Neutrophil (primary cell): ENCODE measurements around the gene RARG.

Source experiments
- H3K27ac ChIP-seq: fragments of 200-600 bp; sonication (generic); 2 replicates; pipeline ENCODE4 v1.5.1; 2016; ENCODE audit warnings: mild to moderate bottlenecking, moderate library complexity
- H3K27me3 ChIP-seq: fragments of 200-600 bp; sonication (generic); 2 replicates; pipeline ENCODE4 v1.6.0; 2016; ENCODE audit warnings: mild to moderate bottlenecking
- H3K36me3 ChIP-seq: fragments of 200-600 bp; sonication (generic); 2 replicates; pipeline ENCODE4 v1.5.1; 2017
- H3K4me1 ChIP-seq, 2 experiments: fragments of 200-600 bp in 1 of 2; sonication (generic) in 1 of 2; 1 replicate in 1 of 2; 2 replicates in 1 of 2; pipeline versions ENCODE4 v1.5.1 to v1.6.1; 2013 to 2016; ENCODE audit warnings: low read depth in 1 of 2, low read length in 1 of 2, mild to moderate bottlenecking in 1 of 2, moderate library complexity in 1 of 2; ENCODE audit not compliant: control insufficient read depth in 1 of 2, insufficient read depth in 1 of 2
- H3K4me3 ChIP-seq, 2 experiments: fragments of 200-600 bp in 1 of 2; sonication (generic) in 1 of 2; 1 replicate in 1 of 2; 2 replicates in 1 of 2; pipeline ENCODE4 v1.5.1; 2013 to 2016; ENCODE audit warnings: low read depth in 1 of 2, low read length in 1 of 2, mild to moderate bottlenecking in 1 of 2, moderate library complexity in 1 of 2
- H3K9me3 ChIP-seq: fragments of 200-600 bp; sonication (generic); 2 replicates; pipeline ENCODE4 v1.5.1; 2016
- CTCF ChIP-seq: fragments of 200-600 bp; sonication (generic); IDR thresholded peaks from 2 replicates; pipeline ENCODE4 v1.5.1; 2016; ENCODE audit warnings: antibody characterized with exemption

RARG gene

GRCh38 chr12:53200458-53201176, 31.4 kb downstream of the RARG start:
- no peaks in the 10 kb centered on the region for H3K36me3 ChIP-seq
- H3K4me3 ChIP-seq = no peak overlapping the region
- no peak overlapping the region for H3K27ac ChIP-seq
- H3K9me3 ChIP-seq = no peaks in the 10 kb centered on the region
- no peak for TF ChIP-seq CTCF
- peaks cover 43% of the 10 kb centered on the region for H3K27me3 ChIP-seq
- peaks cover 4 to 8% of the 10 kb centered on the region in 2 experiments for H3K4me1 ChIP-seq

- H3K9me3 ChIP-seq = no peaks in the 10 kb centered on the region
- no peak overlapping the region for H3K27ac ChIP-seq
- H3K4me1 ChIP-seq = peaks cover 4 to 8% of the 10 kb centered on the region in 2 experiments
- no peak for TF ChIP-seq CTCF
- H3K27me3 ChIP-seq = peaks cover 46% of the 10 kb centered on the region
- H3K4me3 ChIP-seq = no peak overlapping the region
- H3K36me3 ChIP-seq = no peaks in the 10 kb centered on the region
Measured at GRCh38 chr12:53200107-53200457, 31.9 kb downstream of the RARG start.

- Histone ChIP-seq H3K4me1 (peaks cover 4 to 8% of the 10 kb centered on the region in 2 experiments), H3K27ac (no peak overlapping the region)
- TF ChIP-seq CTCF = no peak
Measured at GRCh38 chr12:53199700-53200099, 32.3 kb downstream of the RARG start.

DNA sequence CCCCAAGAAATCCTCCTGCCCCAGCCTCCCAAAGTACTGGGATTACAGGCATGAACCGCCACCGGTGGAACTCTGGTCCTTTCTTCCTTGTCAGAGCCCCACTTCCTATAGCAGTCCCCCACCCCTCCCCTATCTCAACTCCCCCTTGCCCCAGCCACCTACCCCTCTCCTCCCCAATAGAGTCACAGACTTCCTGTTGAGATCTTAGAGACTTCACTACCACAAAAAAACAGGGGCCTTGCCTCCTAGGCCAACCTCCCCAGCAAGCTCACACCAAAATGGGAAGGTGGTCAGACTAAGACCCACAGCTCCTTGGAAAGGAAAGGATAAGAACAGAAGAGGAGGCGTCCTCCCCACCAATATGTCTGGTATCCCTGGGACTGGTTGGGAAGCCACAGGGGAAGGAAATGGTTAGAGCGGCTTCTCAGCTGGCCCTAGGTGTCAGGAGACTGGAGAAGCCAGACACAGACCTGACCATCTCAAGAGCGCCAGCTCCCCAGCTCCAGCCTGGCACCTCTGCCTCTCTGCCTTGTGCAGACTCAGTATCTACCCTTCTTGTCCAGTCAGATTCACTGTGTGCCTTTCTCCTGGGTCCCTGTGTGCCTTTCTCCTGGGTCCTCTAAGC, 33.4 kb downstream of the RARG start:
- H3K4me3 ChIP-seq = no peak overlapping the region
- no peaks in the 10 kb centered on the region for H3K36me3 ChIP-seq
- no peak overlapping the region for H3K27ac ChIP-seq
- peaks cover 4 to 8% of the 10 kb centered on the region in 2 experiments for H3K4me1 ChIP-seq
- peaks cover 54% of the 10 kb centered on the region for H3K27me3 ChIP-seq
- no peak for TF ChIP-seq CTCF
- H3K9me3 ChIP-seq = no peaks in the 10 kb centered on the region

More at GRCh38 chr12:53199700-53200099, 32.3 kb downstream of the RARG start:
- Histone ChIP-seq H3K27me3 (peaks cover 50% of the 10 kb centered on the region), H3K36me3 (no peaks in the 10 kb centered on the region), H3K4me3 (no peak overlapping the region), H3K9me3 (no peaks in the 10 kb centered on the region)

DNA sequence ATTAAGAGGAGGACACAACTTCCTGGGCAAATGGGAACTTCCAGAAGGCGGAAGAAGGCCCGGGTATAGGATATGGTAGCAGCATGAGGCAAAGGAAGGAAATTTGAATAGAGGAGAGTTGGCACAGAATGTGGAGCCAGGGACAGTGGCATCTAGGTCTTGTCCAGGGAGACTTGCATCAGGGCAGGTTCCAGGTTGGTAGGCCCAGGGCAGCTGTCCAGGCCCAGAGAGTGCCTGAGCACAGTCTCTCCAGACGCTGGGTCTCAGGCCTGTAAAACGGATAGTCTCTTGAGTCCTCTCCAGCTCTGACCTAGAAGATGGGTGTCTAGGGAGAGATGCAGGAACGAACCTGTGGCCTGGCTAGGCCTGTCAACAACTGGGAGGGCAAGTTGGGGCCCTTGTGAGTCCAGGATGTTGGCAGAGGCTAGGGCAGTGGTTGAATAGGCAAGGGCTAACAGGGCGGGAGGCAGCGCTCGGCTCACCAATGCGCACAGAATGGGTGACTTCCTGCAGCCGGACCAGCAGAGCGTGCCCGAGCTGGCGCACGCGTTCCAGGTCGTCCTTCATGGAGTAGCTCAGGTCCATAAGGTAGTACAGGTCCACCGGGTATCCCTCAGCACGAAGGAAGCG, 34.9 kb downstream of the RARG start:
- Histone ChIP-seq H3K4me1 (peaks cover 4 to 8% of the 10 kb centered on the region in 2 experiments), H3K36me3 (peaks cover 11% of the 10 kb centered on the region), H3K9me3 (no peaks in the 10 kb centered on the region), H3K27ac (no peak overlapping the region), H3K27me3 (peaks cover 54% of the 10 kb centered on the region), H3K4me3 (no peak overlapping the region)
- no peak for TF ChIP-seq CTCF
